AG09319 (cell line): Measurements from ENCODE around the gene CHRNB1.

Experiments
- DNase-seq: peaks from one replicate; pipeline ENCODE4 v3.0.0-alpha.2; 2010; ENCODE audit warnings: low read depth; ENCODE audit errors: extremely low read depth
- TF ChIP-seq, protein P1 (sequence below): IDR thresholded peaks from 2 replicates; pipeline ENCODE4 v1.5.1; 2011; ENCODE audit warnings: low read depth, mild to moderate bottlenecking, inconsistent platforms, low read length, moderate library complexity

The CHRNB1 gene

DNA sequence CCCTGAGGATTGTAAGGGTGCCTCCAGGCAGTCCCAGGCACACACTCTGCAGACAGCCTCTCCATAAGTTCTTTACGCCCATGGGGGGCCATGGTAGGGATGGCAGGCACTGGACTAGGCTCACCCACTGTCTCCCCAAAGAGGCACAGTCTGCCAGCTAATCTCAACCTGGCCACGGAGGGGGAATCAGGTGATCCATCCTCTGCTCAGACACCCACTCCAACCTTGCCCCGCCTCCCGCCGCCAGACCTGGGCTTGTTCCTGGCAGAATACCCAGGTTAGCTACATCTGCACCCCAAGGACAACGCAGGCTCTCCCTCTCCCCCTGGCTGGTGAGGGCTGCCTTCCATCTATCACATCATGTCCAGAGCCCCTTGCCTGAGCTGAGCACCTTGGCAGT, 36.0 kb upstream of the CHRNB1 start:
- TF ChIP-seq, protein P1, sequence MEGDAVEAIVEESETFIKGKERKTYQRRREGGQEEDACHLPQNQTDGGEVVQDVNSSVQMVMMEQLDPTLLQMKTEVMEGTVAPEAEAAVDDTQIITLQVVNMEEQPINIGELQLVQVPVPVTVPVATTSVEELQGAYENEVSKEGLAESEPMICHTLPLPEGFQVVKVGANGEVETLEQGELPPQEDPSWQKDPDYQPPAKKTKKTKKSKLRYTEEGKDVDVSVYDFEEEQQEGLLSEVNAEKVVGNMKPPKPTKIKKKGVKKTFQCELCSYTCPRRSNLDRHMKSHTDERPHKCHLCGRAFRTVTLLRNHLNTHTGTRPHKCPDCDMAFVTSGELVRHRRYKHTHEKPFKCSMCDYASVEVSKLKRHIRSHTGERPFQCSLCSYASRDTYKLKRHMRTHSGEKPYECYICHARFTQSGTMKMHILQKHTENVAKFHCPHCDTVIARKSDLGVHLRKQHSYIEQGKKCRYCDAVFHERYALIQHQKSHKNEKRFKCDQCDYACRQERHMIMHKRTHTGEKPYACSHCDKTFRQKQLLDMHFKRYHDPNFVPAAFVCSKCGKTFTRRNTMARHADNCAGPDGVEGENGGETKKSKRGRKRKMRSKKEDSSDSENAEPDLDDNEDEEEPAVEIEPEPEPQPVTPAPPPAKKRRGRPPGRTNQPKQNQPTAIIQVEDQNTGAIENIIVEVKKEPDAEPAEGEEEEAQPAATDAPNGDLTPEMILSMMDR: no peak

DNA sequence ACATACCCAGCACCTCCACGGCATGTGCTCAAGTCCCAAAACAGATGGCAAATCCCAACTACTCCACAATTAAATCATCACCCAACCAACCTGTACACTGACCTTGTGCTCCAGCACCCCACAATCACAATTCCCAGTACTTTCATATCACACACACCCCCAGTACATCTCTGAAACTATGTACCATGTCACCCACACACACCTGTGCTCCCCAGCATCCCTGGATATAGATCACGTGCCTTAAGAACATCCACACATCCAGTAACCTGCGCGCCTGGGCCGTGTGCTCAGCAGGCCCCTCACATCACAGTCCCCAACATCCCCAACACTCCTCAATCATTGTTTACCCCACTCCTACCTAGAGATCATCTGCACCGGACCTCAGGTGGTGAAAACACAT, 35.1 kb upstream of the CHRNB1 start:
- TF ChIP-seq, protein P1: no peak
- DNase-seq: no peak

More for the DNA sequence above, 36.0 kb upstream of the CHRNB1 start:
- DNase-seq: no peak

DNA sequence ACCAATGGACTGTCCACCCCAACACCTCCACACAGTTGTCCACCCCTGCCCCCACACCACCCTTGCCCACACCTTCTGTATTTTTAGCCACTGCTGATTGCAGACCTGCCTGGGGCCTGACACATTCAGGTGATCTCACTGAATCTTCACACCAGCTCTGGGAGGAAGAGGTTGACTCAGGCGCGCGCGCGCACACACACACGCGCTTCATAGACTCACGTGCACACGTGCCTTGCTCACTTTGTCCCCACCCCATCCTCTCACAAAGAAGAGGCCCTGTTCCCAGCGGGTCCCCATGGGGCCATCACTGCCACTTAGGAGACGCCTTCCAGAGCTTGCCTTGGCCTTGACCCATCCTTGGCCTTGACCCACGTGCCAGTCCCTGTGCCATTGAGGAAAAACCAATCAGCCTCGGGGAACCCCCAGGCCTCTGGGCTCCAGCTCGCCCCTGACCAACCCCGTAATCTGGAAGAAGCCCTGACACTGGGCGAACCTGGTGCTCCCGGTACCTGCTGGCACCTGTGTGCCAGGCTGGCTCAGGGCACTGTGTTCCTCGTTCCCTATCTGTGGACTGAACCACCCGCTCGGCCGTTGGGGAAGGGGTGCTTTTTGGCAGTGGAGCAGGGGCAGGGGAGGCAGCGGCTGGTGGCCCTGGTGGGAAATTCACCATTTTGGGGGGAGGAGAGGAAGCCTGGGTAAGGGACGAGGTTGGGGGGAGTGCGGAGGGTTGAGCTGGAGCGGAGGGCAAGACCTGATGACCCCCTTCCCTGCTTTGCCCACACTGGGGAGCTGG, 34.0 kb upstream of the CHRNB1 start:
- no peak for DNase-seq
- TF ChIP-seq, protein P1: no peak

DNA sequence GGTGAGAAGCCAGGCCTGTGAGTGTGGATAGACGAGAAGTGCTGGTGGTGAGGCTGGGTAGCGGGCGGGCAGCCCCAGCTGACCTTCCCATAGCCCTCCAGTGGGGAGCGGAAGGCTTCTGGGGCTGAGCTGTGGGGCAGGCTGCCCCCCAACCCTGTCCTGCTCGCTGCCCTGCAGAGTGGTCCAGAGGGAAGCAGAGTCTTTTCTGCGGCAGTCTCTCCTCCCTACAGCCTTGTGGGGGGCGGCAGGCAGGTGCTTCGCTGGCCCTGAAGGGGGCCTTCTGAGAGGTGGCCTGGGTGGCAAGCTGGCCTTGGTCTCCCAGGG, 33.5 kb upstream of the CHRNB1 start:
- no peak for DNase-seq
- TF ChIP-seq, protein P1: no peak

DNA sequence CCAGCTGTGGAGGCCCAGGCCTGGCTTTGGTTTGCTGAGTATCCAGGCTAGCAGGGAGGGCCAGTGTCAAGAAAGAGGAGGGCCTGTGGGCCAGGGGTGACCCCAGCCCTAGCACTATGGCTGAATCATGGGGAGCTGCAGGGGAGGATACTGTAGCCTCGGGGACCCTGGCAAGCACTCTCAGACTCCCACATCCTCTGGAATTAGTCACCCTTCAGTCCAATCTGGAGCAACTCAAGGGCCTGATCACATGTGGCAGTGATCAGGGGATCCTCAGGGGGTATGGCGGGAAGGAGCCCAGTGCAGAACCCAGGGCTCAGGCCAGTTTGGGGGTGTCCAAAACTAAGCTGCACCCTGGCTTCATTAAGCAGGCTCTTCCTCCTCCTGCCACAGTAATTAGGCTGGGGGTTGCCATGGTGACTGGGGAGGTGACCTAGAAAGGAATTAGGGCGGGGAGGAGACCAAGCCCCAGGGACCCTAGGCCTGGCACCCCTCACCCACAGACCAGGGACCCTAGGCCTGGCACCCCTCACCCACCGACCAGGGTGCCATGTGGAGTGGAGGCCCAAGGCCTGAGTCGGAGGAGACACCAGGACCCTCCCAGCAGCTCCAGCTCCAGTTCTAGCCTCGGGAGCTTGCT, 31.4 kb upstream of the CHRNB1 start:
- DNase-seq: peak; percentile 15
- TF ChIP-seq, protein P1: no peak

DNA sequence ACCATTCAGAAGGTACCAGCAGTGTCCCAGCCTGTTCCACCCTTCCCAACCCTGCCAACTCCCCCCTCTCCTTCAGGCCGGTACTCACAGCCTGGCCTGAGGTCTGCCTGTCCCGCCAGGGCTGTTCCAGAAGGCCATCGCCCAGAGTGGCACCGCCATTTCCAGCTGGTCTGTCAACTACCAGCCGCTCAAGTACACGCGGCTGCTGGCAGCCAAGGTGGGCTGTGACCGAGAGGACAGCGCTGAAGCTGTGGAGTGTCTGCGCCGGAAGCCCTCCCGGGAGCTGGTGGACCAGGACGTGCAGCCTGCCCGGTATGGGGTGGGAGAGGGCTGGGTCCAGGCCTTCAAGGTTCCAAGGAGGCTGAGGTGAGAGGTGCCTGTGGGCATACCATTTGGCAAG, 30.0 kb upstream of the CHRNB1 start:
- TF ChIP-seq, protein P1: no peak
- no peak for DNase-seq

DNA sequence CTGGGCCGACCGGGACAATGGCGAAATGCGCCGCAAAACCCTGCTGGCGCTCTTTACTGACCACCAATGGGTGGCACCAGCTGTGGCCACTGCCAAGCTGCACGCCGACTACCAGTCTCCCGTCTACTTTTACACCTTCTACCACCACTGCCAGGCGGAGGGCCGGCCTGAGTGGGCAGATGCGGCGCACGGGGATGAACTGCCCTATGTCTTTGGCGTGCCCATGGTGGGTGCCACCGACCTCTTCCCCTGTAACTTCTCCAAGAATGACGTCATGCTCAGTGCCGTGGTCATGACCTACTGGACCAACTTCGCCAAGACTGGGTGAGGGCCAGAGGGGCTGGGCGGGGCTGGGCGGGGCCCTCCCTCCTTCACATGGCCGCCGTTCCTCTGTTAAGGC, 29.1 kb upstream of the CHRNB1 start:
- DNase-seq: no peak
- TF ChIP-seq, protein P1: no peak
